Left lung (tissue), 10 donors: ENCODE results near the gene LONP2. TPM values are rescaled to one million over a fixed set of nuclear protein-coding genes. Genes with fewer than 3 reads are reported as not detected.

Experiments used
- ATAC-seq: fragments of 200-7000 bp; cut with Tn5 transposase; one replicate; pipeline ENCODE4 v1.9.1; 2020; ENCODE audit warnings: moderate library complexity
- DNase-seq, 4 donors: peaks; one replicate each; pipeline ENCODE4 v3.0.0-alpha.2; 2013 to 2020
- H3K27ac ChIP-seq, 2 donors: fragments of 200-600 bp; sonication (generic) in 1 of 2; one replicate each; pipeline versions ENCODE4 v1.5.0 to v1.8.0; 2020 to 2021
- H3K27me3 ChIP-seq, 2 donors: fragments of 200-600 bp; sonication (generic) in 1 of 2; one replicate each; pipeline versions ENCODE4 v1.5.0 to v1.8.0; 2020 to 2021
- H3K36me3 ChIP-seq, 2 donors: fragments of 200-600 bp; sonication (generic) in 1 of 2; one replicate each; pipeline versions ENCODE4 v1.5.0 to v1.8.0; 2020 to 2021
- H3K4me1 ChIP-seq, 2 donors: fragments of 200-600 bp; one replicate each; pipeline ENCODE4 v1.8.0; 2021
- H3K4me3 ChIP-seq, 2 donors: fragments of 200-600 bp; sonication (generic) in 1 of 2; one replicate each; pipeline versions ENCODE4 v1.5.0 to v1.8.0; 2020 to 2021; ENCODE audit warnings: mild to moderate bottlenecking in 1 of 2
- H3K9me3 ChIP-seq, 2 donors: fragments of 200-600 bp; sonication (generic) in 1 of 2; one replicate each; pipeline versions ENCODE4 v1.5.0 to v1.8.0; 2020 to 2021
- CTCF ChIP-seq, 2 donors: fragments of 200-600 bp; sonication (generic) in 1 of 2; IDR thresholded peaks; one replicate each; pipeline versions ENCODE4 v1.5.0 to v1.8.0; 2021; ENCODE audit warnings: antibody characterized with exemption in 2 of 2
- intact Hi-C, 2 donors: fragments of 100-400 bp; cut with DNase I; formaldehyde crosslinking; loops; one replicate each; pipeline versions ENCODE4 v1.11.2 to v1.14.2; 2022
- polyA plus RNA-seq, 6 donors: library from polyadenylated mRNA; unstranded; fragments of 120-200 nt; gene quantifications; one replicate each; pipeline ENCODE4 v1.2.1, GENCODE V29; 2013; ENCODE audit not compliant: insufficient read length in 6 of 6
- total RNA-seq, 2 donors: library from RNA; stranded (reverse); fragmentation: NEBNext Ultra II Directional; extraction: Animal tissue kit (Norgen Biotek cat#: 25700); gene quantifications; one replicate each; pipeline ENCODE4 v1.2.1, GENCODE V29; 2021
- donor health status: DM: no; HTN: yes; CAD: no.
- donor health status: DM: no; HTN: no; CAD: no.

Gene LONP2
- total and polyA plus RNA-seq, 8 donors: 63.2 to 89.2 (median 75.4) TPM

DNA sequence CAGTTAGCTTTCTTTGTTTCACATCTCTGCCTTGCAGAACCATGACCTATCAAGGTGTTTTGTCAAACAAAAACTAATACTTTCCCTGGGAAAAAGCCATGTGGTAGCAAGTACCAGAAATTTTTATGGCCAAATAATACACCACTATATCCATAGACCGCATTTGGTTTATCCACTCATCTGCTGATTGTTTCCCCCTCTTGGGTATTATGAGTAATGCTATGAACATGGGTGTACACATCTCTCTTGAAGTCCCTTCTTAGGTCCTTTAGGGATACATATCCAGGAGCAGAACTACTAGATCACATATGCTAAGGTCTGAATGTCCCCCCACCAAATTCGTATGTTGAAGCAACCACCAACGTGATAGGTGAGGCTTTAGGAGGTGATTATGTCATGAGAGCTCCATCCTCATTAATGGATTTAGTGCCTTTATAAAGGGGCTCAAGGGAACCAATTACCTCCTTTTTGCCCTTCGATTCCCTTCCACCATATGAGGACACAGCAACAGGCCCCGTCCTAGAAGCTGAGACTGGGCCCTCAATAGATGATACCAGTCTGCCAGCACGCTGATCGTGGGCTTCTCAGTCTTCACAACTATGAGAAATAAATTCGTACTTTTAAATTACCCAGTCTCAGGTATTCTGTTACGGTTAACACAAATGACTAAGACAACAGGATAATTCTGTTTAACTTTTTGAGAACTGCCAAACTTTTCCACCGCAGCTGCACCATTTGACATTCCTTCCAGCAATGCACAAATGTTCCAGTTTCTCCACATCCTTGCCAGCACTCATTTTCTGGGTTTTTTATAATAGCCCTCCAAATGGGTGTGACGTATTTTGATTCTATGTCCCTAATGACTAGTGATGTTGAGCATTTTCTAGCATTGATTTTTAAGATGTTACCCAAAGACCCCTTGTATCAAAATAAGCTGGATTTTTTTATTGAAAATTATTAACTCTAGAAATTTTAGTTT lies 111.1 kb downstream of the LONP2 start:
- Histone ChIP-seq H3K9me3 (no peaks in the 10 kb centered on the region), H3K27me3 (no peaks in the 10 kb centered on the region), H3K27ac (no peak overlapping the region), H3K36me3 (peaks cover 0 to 35% of the 10 kb centered on the region in 2 donors), H3K4me3 (no peak overlapping the region), H3K4me1 (peaks cover 0 to 12% of the 10 kb centered on the region in 2 donors)
- ATAC-seq: no peak
- intact Hi-C loops: loop anchor here in 1 of 2 donors (5.0 kb wide), 1 partner anchor 187 kb away; no protein-coding TSS in a partner anchor
- no peak for TF ChIP-seq CTCF (IDR thresholded peaks at IDR 0.05)
- DNase-seq: no peak

DNA sequence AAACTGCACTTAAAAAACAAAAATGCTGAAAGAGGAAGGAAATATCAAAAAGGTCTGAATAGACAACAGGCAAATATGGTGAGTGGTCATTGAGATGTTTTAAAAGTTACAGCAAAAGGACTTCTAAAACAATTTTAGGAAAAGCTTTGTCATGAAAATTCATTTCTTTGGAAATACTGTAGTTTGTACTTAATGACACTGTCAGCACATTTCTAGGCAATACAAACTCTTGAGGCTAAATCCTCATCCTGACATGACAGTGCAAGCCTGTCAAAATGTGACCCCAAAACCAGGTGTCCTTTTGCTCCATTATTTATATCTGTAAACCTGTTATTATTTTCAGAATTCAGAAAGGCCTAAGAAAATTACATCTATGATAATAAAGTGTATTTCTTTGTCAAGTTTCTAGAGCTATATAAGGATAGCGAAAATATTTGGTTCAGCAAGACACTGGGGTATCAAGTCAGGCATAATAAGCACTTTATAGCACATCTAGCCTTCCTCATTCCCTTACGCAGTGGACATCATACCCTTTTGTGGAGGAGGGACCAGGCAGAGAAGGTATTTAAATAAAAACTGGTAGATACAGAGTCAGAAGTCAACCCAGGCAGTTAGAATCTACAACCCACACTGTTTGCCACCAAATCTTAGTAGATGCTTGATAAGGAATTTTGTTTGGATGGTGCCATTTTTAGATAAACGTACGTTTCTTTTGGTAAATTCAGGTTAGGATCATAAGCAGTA lies 112.7 kb downstream of the LONP2 start:
- Histone ChIP-seq H3K27me3 (no peaks in the 10 kb centered on the region), H3K27ac (no peak overlapping the region), H3K36me3 (peaks cover 0 to 25% of the 10 kb centered on the region in 2 donors), H3K9me3 (no peaks in the 10 kb centered on the region), H3K4me3 (no peak overlapping the region), H3K4me1 (peaks cover 0 to 12% of the 10 kb centered on the region in 2 donors)
- no peak for TF ChIP-seq CTCF (IDR thresholded peaks at IDR 0.05)
- intact Hi-C loops: loop anchor here in 1 of 2 donors (5.0 kb wide), 1 partner anchor 185 kb away; no protein-coding TSS in a partner anchor
- no peak for DNase-seq
- ATAC-seq: no peak

- ATAC-seq (no peak), DNase-seq (no peak)
- intact Hi-C loops: loop anchor here in 1 of 2 donors (5.0 kb wide), 1 partner anchor 184 kb away; no protein-coding TSS in a partner anchor
Measured at GRCh38 chr16:48358419-48358818, 114.3 kb downstream of the LONP2 start.

DNA sequence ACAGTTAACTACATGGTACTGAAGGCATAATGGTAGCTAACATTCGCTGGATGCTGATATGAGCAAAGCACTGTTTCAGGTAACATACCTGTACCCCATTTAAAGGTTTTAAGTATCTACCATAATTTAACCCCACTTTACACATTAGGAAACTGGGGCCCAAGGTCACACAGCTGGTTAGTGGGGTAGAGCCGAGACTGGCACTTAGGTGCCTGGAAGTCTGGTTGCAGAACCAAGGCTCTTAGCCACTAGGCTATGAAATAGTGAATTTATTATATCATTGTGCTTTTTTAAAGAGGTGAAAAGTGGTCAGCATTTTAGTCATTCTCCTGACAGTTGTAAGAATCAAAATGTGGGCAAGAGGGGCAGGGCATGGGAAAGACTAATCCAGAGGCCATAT lies 115.9 kb downstream of the LONP2 start:
- H3K4me3 ChIP-seq: no peak overlapping the region
- TF ChIP-seq CTCF (IDR thresholded peaks at IDR 0.05): no peak
- no peaks in the 10 kb centered on the region for H3K27me3 ChIP-seq
- peaks cover 1 to 18% of the 10 kb centered on the region in 2 donors for H3K4me1 ChIP-seq
- H3K9me3 ChIP-seq: no peaks in the 10 kb centered on the region
- intact Hi-C loops: loop anchor here in 1 of 2 donors (5.0 to 10.0 kb wide), 2 partner anchors 182 to 265 kb away; no protein-coding TSS in a partner anchor
- no peak overlapping the region for H3K27ac ChIP-seq
- H3K36me3 ChIP-seq: peaks cover 0 to 14% of the 10 kb centered on the region in 2 donors
- DNase-seq (no peak), ATAC-seq (no peak)

More at GRCh38 chr16:48358419-48358818, 114.3 kb downstream of the LONP2 start:
- no peaks in the 10 kb centered on the region for H3K27me3 ChIP-seq
- H3K4me3 ChIP-seq: no peak overlapping the region
- H3K4me1 ChIP-seq: peaks cover 0 to 11% of the 10 kb centered on the region in 2 donors
- no peak for TF ChIP-seq CTCF (IDR thresholded peaks at IDR 0.05)
- peaks cover 0 to 20% of the 10 kb centered on the region in 2 donors for H3K36me3 ChIP-seq
- no peak overlapping the region for H3K27ac ChIP-seq
- no peaks in the 10 kb centered on the region for H3K9me3 ChIP-seq
